Progenitor cell of endocrine pancreas (in vitro differentiated cells): Measurements from ENCODE around the gene BMP4. TPM values are rescaled to one million over a fixed set of nuclear protein-coding genes. Genes with fewer than 3 reads are reported as not detected.

Source experiments
- DNase-seq: peaks from one replicate; pipeline ENCODE4 v3.0.0; 2021; ENCODE audit warnings: low spot score; ENCODE audit not compliant: unreplicated experiment
- H3K27ac Mint-ChIP-seq: 2 replicates; pipeline ENCODE4 v1.8.0; 2021; ENCODE audit warnings: mild to moderate bottlenecking, moderate library complexity, mixed read lengths
- H3K27me3 Mint-ChIP-seq: 2 replicates; pipeline ENCODE4 v1.8.0; 2021; ENCODE audit warnings: mixed read lengths
- H3K36me3 Mint-ChIP-seq: 2 replicates; pipeline ENCODE4 v1.8.0; 2022; ENCODE audit warnings: mixed read lengths; ENCODE audit not compliant: insufficient read depth
- H3K4me1 Mint-ChIP-seq: 2 replicates; pipeline ENCODE4 v1.8.0; 2021; ENCODE audit warnings: low read depth, mixed read lengths
- H3K4me3 Mint-ChIP-seq: 2 replicates; pipeline ENCODE4 v1.8.0; 2021; ENCODE audit warnings: low read depth, mild to moderate bottlenecking, moderate library complexity, mixed read lengths
- H3K9me3 Mint-ChIP-seq: 2 replicates; pipeline ENCODE4 v1.8.0; 2021; ENCODE audit warnings: low read depth, mixed read lengths
- CTCF ChIP-seq: fragments of 200-600 bp; sonication (generic); IDR thresholded peaks from one replicate; pipeline ENCODE4 v1.5.0; 2021; ENCODE audit warnings: antibody characterized with exemption, mild to moderate bottlenecking; ENCODE audit not compliant: unreplicated experiment
- total RNA-seq: library from RNA; stranded (reverse); gene quantifications from 2 replicates; pipeline ENCODE4 v1.2.1, GENCODE V29; 2021

BMP4 gene
- total RNA-seq, 1 donor from 2014 or later = 2.7 TPM

GRCh38 chr14:53975444-53975843 lies 18.8 kb upstream of the BMP4 start:
- TF ChIP-seq CTCF = no peak
- DNase-seq = no peak
- H3K4me1 Mint-ChIP-seq = peaks cover 13% of the 10 kb centered on the region
- H3K9me3 Mint-ChIP-seq = no peaks in the 10 kb centered on the region
- no peak overlapping the region for H3K27ac Mint-ChIP-seq
- H3K4me3 Mint-ChIP-seq = no peak overlapping the region
- H3K27me3 Mint-ChIP-seq = peaks cover 24% of the 10 kb centered on the region
- H3K36me3 Mint-ChIP-seq = no peaks in the 10 kb centered on the region

GRCh38 chr14:53971521-53971920 lies 14.9 kb upstream of the BMP4 start:
- Mint-ChIP-seq H3K4me3 (no peak overlapping the region), H3K36me3 (no peaks in the 10 kb centered on the region), H3K27ac (no peak overlapping the region), H3K9me3 (no peaks in the 10 kb centered on the region), H3K4me1 (peaks cover 3% of the 10 kb centered on the region), H3K27me3 (peaks cover 29% of the 10 kb centered on the region)
- no peak for DNase-seq
- no peak for TF ChIP-seq CTCF

GRCh38 chr14:53969326-53969725 lies 12.7 kb upstream of the BMP4 start:
- Mint-ChIP-seq H3K9me3 (no peaks in the 10 kb centered on the region), H3K36me3 (no peaks in the 10 kb centered on the region), H3K4me1 (peaks cover 3% of the 10 kb centered on the region), H3K27ac (no peak overlapping the region), H3K27me3 (peaks cover 40% of the 10 kb centered on the region), H3K4me3 (no peak overlapping the region)
- no peak for DNase-seq
- no peak for TF ChIP-seq CTCF

GRCh38 chr14:53968726-53969125 lies 12.1 kb upstream of the BMP4 start:
- Mint-ChIP-seq H3K4me3 (no peak overlapping the region), H3K4me1 (peaks cover 7% of the 10 kb centered on the region), H3K9me3 (no peaks in the 10 kb centered on the region), H3K36me3 (no peaks in the 10 kb centered on the region), H3K27me3 (peaks cover 46% of the 10 kb centered on the region), H3K27ac (no peak overlapping the region)
- TF ChIP-seq CTCF = no peak
- no peak for DNase-seq

- Mint-ChIP-seq H3K36me3 (no peaks in the 10 kb centered on the region), H3K9me3 (no peaks in the 10 kb centered on the region), H3K4me3 (no peak overlapping the region), H3K27me3 (peaks cover 56% of the 10 kb centered on the region), H3K4me1 (peaks cover 17% of the 10 kb centered on the region), H3K27ac (no peak overlapping the region)
- no peak for TF ChIP-seq CTCF
- no peak for DNase-seq
Observed at GRCh38 chr14:53967606-53968005, 11.0 kb upstream of the BMP4 start.

GRCh38 chr14:53964249-53964648 lies 7.6 kb upstream of the BMP4 start:
- no peak for TF ChIP-seq CTCF
- Mint-ChIP-seq H3K9me3 (no peaks in the 10 kb centered on the region), H3K4me3 (peak overlapping the region; percentile 71), H3K27ac (no peak overlapping the region), H3K4me1 (peaks cover 15% of the 10 kb centered on the region), H3K27me3 (peaks cover 66% of the 10 kb centered on the region), H3K36me3 (no peaks in the 10 kb centered on the region)
- DNase-seq = no peak
